HepG2 (cell line): ENCODE measurements around the gene OR4S2. TPM values are rescaled to one million over a fixed set of nuclear protein-coding genes. Genes with fewer than 3 reads are reported as not detected.

Experiments used
- ATAC-seq: fragments of 200-7000 bp; cut with Tn5 transposase; 3 replicates; pipeline ENCODE4 v1.9.1; 2020; ENCODE audit warnings: mild to moderate bottlenecking, moderate library complexity
- BruUV-seq: library from RNA; stranded (reverse); fragments of 400-500 nt; replicated peaks from 2 replicates; lab custom pipeline; 2021; lab: Mats Ljungman, UMichigan
- CTCF ChIA-PET: fragments of 300-600 bp; formaldehyde crosslinking; extraction: SDS; loops from one replicate; lab custom pipeline; 2021; ENCODE audit warnings: low total read pairs, inconsistent platforms, low intra/inter-chr PET ratio; lab: Yijun Ruan, JAX
- POLR2A ChIA-PET: fragments of 350-600 bp; sonication (Branson Sonifier 250); formaldehyde crosslinking; loops from one replicate; lab custom pipeline; 2020; ENCODE audit warnings: antibody characterized with exemption, inconsistent platforms; lab: Yijun Ruan, JAX
- DNase-seq: peaks from one replicate; pipeline ENCODE4 v3.0.0-alpha.2; 2015; ENCODE audit warnings: low spot score
- FAIRE-seq: peaks from 3 replicates; lab custom pipeline; 2011; peaks lifted over from hg19 to GRCh38; lab: Jason Lieb, UNC
- H2AFZ ChIP-seq: one replicate; pipeline ENCODE4 v1.6.1; 2011; ENCODE audit warnings: low read length, inconsistent platforms
- H3K27ac ChIP-seq: fragments of 300-600 bp; 3 replicates; pipeline ENCODE4 v1.8.0; 2011; ENCODE audit warnings: mixed run types, mild to moderate bottlenecking, mixed read lengths, low read length, inconsistent platforms; ENCODE audit not compliant: insufficient read depth; ENCODE audit errors: extremely low read length
- H3K27me3 ChIP-seq, 2 experiments: fragments of 200-600 bp in 1 of 2; 2 replicates in 1 of 2; 3 replicates in 1 of 2; pipeline versions ENCODE4 v1.6.0 to v1.8.0; 2011; ENCODE audit warnings: low read length in 2 of 2, mild to moderate bottlenecking in 2 of 2, moderate library complexity in 2 of 2, inconsistent platforms in 1 of 2; ENCODE audit not compliant: insufficient read depth in 2 of 2, control insufficient read depth in 1 of 2
- H3K36me3 ChIP-seq, 2 experiments: fragments of 200-600 bp in 1 of 2; replicated peaks in 1 of 2; 2 replicates in 1 of 2; 3 replicates in 1 of 2; pipeline versions ENCODE4 v1.5.1 to v1.8.0; 2011; ENCODE audit warnings: low read length in 2 of 2, inconsistent platforms in 1 of 2; ENCODE audit not compliant: insufficient read depth in 2 of 2, control insufficient read depth in 1 of 2
- H3K4me1 ChIP-seq: 2 replicates; pipeline ENCODE4 v1.5.1; 2012; ENCODE audit warnings: low read length, inconsistent platforms; ENCODE audit not compliant: insufficient read depth
- H3K4me2 ChIP-seq: 2 replicates; pipeline ENCODE4 v1.6.0; 2011; ENCODE audit warnings: low read depth, low read length, inconsistent platforms
- H3K4me3 ChIP-seq, 3 experiments: fragments of 200-600 bp in 1 of 3; sonication (generic), shearing (Covaris generic) in 1 of 3; replicated peaks in 1 of 3; 2 replicates each; pipeline ENCODE4 v1.5.1; 2011 to 2016; ENCODE audit warnings: low read length in 3 of 3, inconsistent platforms in 2 of 3, low read depth in 2 of 3, mild to moderate bottlenecking in 2 of 3, control low read depth in 1 of 3, mixed read lengths in 1 of 3; ENCODE audit not compliant: insufficient read depth in 1 of 3
- H3K79me2 ChIP-seq: one replicate; pipeline ENCODE4 v1.6.1; 2011; ENCODE audit warnings: low read length, inconsistent platforms; ENCODE audit not compliant: insufficient read depth
- H3K9ac ChIP-seq: 2 replicates; pipeline ENCODE4 v1.6.0; 2011; ENCODE audit warnings: mild to moderate bottlenecking, low read depth, low read length, inconsistent platforms; ENCODE audit not compliant: insufficient read depth
- H3K9me3 ChIP-seq: 2 replicates; pipeline ENCODE4 v1.5.1; 2012; ENCODE audit warnings: mild to moderate bottlenecking, low read length
- H4K20me1 ChIP-seq: 2 replicates; pipeline ENCODE4 v1.6.0; 2011; ENCODE audit warnings: inconsistent platforms, mild to moderate bottlenecking, low read length, moderate library complexity; ENCODE audit not compliant: insufficient read depth
- BCL6 ChIP-seq: IDR thresholded peaks from 2 replicates; pipeline ENCODE4 v1.6.1; 2016; ENCODE audit warnings: missing genetic modification reagents, missing compliant biosample characterization
- CSRNP2 ChIP-seq: sonication (generic); formaldehyde crosslinking; conservative IDR thresholded peaks from 2 replicates; pipeline ENCODE4 v1.8.0; 2022; ENCODE audit warnings: low read depth, missing genetic modification reagents
- FOXA3 ChIP-seq: IDR thresholded peaks from 2 replicates; pipeline ENCODE4 v1.6.1; 2016; ENCODE audit warnings: missing genetic modification reagents, missing compliant biosample characterization
- GTF2F1 ChIP-seq: fragments of 150-350 bp; IDR thresholded peaks from 2 replicates; pipeline ENCODE4 v1.6.1; 2014; ENCODE audit warnings: low read length
- KLF6 ChIP-seq: IDR thresholded peaks from 2 replicates; pipeline ENCODE4 v1.8.0; 2016; ENCODE audit warnings: missing biosample characterization, missing genetic modification reagents
- MAFK ChIP-seq, 2 experiments: IDR thresholded peaks in 1 of 2; conservative IDR thresholded peaks in 1 of 2; 2 replicates each; pipeline ENCODE4 v1.6.1; 2011; ENCODE audit warnings: improper control_type of control experiment in 2 of 2, low read length in 2 of 2
- MED13 ChIP-seq: sonication (generic); formaldehyde crosslinking; IDR thresholded peaks from 2 replicates; pipeline ENCODE4 v1.5.0; 2020; ENCODE audit warnings: missing genetic modification reagents
- MEIS2 ChIP-seq: sonication (generic); formaldehyde crosslinking; IDR thresholded peaks from 2 replicates; pipeline ENCODE4 v1.9.0; 2021; ENCODE audit warnings: mild to moderate bottlenecking, missing genetic modification reagents
- MYC ChIP-seq: sonication (generic); formaldehyde crosslinking; IDR thresholded peaks from 2 replicates; pipeline ENCODE4 v1.9.0; 2021; ENCODE audit warnings: missing genetic modification reagents, borderline replicate concordance
- NFKB2 ChIP-seq: sonication (generic); formaldehyde crosslinking; IDR thresholded peaks from 2 replicates; pipeline ENCODE4 v1.4.0; 2020; ENCODE audit warnings: missing genetic modification reagents, borderline replicate concordance
- TARDBP ChIP-seq: sonication (generic); formaldehyde crosslinking; IDR thresholded peaks from 2 replicates; pipeline ENCODE4 v1.8.0; 2022; ENCODE audit warnings: mild to moderate bottlenecking, missing genetic modification reagents
- ZFAT ChIP-seq: sonication (generic); formaldehyde crosslinking; conservative IDR thresholded peaks from 2 replicates; pipeline ENCODE4 v1.8.1; 2023; ENCODE audit warnings: missing genetic modification reagents, inconsistent platforms
- ZFYVE20 ChIP-seq: sonication (generic); formaldehyde crosslinking; IDR thresholded peaks from 2 replicates; pipeline ENCODE4 v1.8.0; 2023; ENCODE audit warnings: low read depth, mild to moderate bottlenecking, moderate library complexity, missing genetic modification reagents, borderline replicate concordance
- ZNF124 ChIP-seq: sonication (generic); formaldehyde crosslinking; IDR thresholded peaks from 2 replicates; pipeline ENCODE4 v1.4.0; 2020; ENCODE audit warnings: missing genetic modification reagents
- ZNF317 ChIP-seq: sonication (generic); formaldehyde crosslinking; IDR thresholded peaks from 2 replicates; pipeline ENCODE4 v1.5.0; 2020; ENCODE audit warnings: mild to moderate bottlenecking, missing genetic modification reagents
- ZNF607 ChIP-seq: sonication (generic); formaldehyde crosslinking; IDR thresholded peaks from 2 replicates; pipeline ENCODE4 v1.5.1; 2020; ENCODE audit warnings: missing genetic modification reagents, mild to moderate bottlenecking, borderline replicate concordance
- ZNF709 ChIP-seq: sonication (generic); formaldehyde crosslinking; IDR thresholded peaks from 2 replicates; pipeline ENCODE4 v1.5.0; 2020; ENCODE audit warnings: mild to moderate bottlenecking, missing genetic modification reagents
- in situ Hi-C: cut with HindIII; loops from 2 replicates; pipeline ENCODE4 v1.10.0; 2017; ENCODE audit warnings: low pct_unique_long_range_greater_than_20kb; ENCODE audit not compliant: extremely low pct_ligation_motif_present
- intact Hi-C: fragments of 100-400 bp; cut with micrococcal nuclease; formaldehyde crosslinking; loops from one replicate; pipeline ENCODE4 v1.10.0; 2022; ENCODE audit not compliant: unreplicated experiment
- polyA plus RNA-seq, 8 experiments: library from polyadenylated mRNA; depleted of rRNA in 3 of 8; stranded (reverse) in 7 of 8; unstranded in 1 of 8; fragments of >200 nt; fragmentation: Illumina TruSeq in 4 of 8; extraction: Trizol in 4 of 8; gene quantifications; 2 replicates each; pipeline versions ENCODE4 v1.2.1 to v1.2.3, GENCODE V29; 2011 to 2016; ENCODE audit warnings: low read depth in 4 of 8, missing spikeins in 1 of 8, mixed read lengths in 1 of 8; ENCODE audit not compliant: insufficient read depth in 1 of 8
- total RNA-seq, 5 experiments: library from RNA; depleted of rRNA; stranded (reverse); fragments of >200 nt; fragmentation: Illumina TruSeq; extraction: Trizol; gene quantifications; 2 replicates each; pipeline ENCODE4 v1.2.3, GENCODE V29; 2016; ENCODE audit warnings: low read depth in 1 of 5
- TF ChIP-seq, protein P1 (sequence below): sonication (generic); formaldehyde crosslinking; IDR thresholded peaks from 2 replicates; pipeline ENCODE4 v1.5.0; 2020; ENCODE audit warnings: mild to moderate bottlenecking, low read depth, missing genetic modification reagents, borderline replicate concordance
- TF ChIP-seq, protein P2 (sequence below): sonication (generic); formaldehyde crosslinking; IDR thresholded peaks from 2 replicates; pipeline ENCODE4 v1.4.0; 2020; ENCODE audit warnings: missing genetic modification reagents

OR4S2 gene
- total and polyA plus RNA-seq, 2 of the 13 experiments (the other 11 are each of a cell fraction or from before 2014, with no cell fraction given): not detected

DNA sequence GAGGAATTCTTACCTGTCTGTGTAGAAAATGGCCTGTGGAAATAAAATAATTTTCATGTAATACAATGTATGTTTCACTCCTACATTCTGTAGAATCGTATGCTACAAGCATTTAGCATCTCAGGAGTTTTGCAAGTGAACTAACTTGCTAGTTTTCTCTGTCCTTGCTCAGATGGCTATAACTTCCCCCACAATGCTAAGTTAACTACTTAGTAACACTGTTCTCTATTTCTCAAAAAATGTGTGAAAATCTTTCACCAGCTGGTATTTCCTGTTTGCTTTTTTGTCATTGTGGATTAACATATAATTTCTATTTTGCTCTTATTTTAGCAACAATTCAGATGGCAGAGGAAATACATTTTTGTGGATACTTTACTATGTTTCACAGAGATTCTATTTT is 4.4 kb downstream of the OR4S2 start (continued):
- no peak for TF ChIP-seq MEIS2 (CRISPR knock-in tag)
- TF ChIP-seq, protein P1, sequence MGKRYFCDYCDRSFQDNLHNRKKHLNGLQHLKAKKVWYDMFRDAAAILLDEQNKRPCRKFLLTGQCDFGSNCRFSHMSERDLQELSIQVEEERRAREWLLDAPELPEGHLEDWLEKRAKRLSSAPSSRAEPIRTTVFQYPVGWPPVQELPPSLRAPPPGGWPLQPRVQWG (CRISPR knock-in tag): no peak

GRCh38 chr11:55655096-55655495 is 7.0 kb downstream of the OR4S2 start:
- intact Hi-C loops (no loop called here), in situ Hi-C loops (no loop called here)
- no TSS peak for BruUV-seq
- Histone ChIP-seq H3K27me3 (no peaks in the 10 kb centered on the region), H3K4me2 (no peak overlapping the region), H3K36me3 (no peaks in the 10 kb centered on the region), H3K9me3 (peaks cover 29% of the 10 kb centered on the region), H4K20me1 (no peaks in the 10 kb centered on the region), H2AFZ (no peak overlapping the region), H3K4me1 (no peaks in the 10 kb centered on the region), H3K79me2 (no peaks in the 10 kb centered on the region), H3K4me3 (no peak overlapping the region), H3K9ac (no peak overlapping the region), H3K27ac (no peak overlapping the region)
- no peak for ATAC-seq
- no peak for DNase-seq
- no peak for FAIRE-seq
- POLR2A ChIA-PET: no interaction called here
- CTCF ChIA-PET: no interaction called here
- no peak for TF ChIP-seq ZNF317 (CRISPR knock-in tag)
- no peak for TF ChIP-seq NFKB2
- TF ChIP-seq, protein P2, sequence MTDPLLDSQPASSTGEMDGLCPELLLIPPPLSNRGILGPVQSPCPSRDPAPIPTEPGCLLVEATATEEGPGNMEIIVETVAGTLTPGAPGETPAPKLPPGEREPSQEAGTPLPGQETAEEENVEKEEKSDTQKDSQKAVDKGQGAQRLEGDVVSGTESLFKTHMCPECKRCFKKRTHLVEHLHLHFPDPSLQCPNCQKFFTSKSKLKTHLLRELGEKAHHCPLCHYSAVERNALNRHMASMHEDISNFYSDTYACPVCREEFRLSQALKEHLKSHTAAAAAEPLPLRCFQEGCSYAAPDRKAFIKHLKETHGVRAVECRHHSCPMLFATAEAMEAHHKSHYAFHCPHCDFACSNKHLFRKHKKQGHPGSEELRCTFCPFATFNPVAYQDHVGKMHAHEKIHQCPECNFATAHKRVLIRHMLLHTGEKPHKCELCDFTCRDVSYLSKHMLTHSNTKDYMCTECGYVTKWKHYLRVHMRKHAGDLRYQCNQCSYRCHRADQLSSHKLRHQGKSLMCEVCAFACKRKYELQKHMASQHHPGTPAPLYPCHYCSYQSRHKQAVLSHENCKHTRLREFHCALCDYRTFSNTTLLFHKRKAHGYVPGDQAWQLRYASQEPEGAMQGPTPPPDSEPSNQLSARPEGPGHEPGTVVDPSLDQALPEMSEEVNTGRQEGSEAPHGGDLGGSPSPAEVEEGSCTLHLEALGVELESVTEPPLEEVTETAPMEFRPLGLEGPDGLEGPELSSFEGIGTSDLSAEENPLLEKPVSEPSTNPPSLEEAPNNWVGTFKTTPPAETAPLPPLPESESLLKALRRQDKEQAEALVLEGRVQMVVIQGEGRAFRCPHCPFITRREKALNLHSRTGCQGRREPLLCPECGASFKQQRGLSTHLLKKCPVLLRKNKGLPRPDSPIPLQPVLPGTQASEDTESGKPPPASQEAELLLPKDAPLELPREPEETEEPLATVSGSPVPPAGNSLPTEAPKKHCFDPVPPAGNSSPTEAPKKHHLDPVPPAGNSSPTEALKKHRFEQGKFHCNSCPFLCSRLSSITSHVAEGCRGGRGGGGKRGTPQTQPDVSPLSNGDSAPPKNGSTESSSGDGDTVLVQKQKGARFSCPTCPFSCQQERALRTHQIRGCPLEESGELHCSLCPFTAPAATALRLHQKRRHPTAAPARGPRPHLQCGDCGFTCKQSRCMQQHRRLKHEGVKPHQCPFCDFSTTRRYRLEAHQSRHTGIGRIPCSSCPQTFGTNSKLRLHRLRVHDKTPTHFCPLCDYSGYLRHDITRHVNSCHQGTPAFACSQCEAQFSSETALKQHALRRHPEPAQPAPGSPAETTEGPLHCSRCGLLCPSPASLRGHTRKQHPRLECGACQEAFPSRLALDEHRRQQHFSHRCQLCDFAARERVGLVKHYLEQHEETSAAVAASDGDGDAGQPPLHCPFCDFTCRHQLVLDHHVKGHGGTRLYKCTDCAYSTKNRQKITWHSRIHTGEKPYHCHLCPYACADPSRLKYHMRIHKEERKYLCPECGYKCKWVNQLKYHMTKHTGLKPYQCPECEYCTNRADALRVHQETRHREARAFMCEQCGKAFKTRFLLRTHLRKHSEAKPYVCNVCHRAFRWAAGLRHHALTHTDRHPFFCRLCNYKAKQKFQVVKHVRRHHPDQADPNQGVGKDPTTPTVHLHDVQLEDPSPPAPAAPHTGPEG (CRISPR knock-in tag): no peak
- no peak for TF ChIP-seq KLF6
- TF ChIP-seq ZFAT (CRISPR knock-in tag): no peak
- no peak for TF ChIP-seq MAFK (conservative IDR thresholded peaks at IDR 0.05 in 1 of 2, IDR thresholded peaks at IDR 0.05 in 1 of 2; ENCODE audit: low read length in 2 of 2)
- TF ChIP-seq MED13 (CRISPR knock-in tag): no peak
- no peak for TF ChIP-seq ZNF709
- TF ChIP-seq FOXA3: no peak
- no peak for TF ChIP-seq ZNF124
- TF ChIP-seq BCL6 (CRISPR knock-in tag): no peak
- TF ChIP-seq ZNF607: no peak
- TF ChIP-seq ZFYVE20 (CRISPR knock-in tag): no peak
- no peak for TF ChIP-seq TARDBP (CRISPR knock-in tag)
- no peak for TF ChIP-seq GTF2F1
- TF ChIP-seq MYC (CRISPR knock-in tag): no peak
- TF ChIP-seq CSRNP2 (CRISPR knock-in tag): no peak
